Gastroesophageal sphincter (tissue), 3 donors: ENCODE data around the gene POLK.

Experiments
- POLR2A ChIP-seq, 2 donors: fragments of 450-650 bp; IDR thresholded peaks; one replicate each; pipeline ENCODE4 v1.6.1; 2017; ENCODE audit warnings: antibody characterized with exemption in 2 of 2, mild to moderate bottlenecking in 2 of 2, moderate library complexity in 1 of 2
- TF ChIP-seq, protein P1 (sequence below), 4 experiments: fragments of 200-600 bp in 2 of 4; fragments of 450-650 bp in 2 of 4; sonication (generic) in 1 of 4; IDR thresholded peaks; one replicate each; pipeline ENCODE4 v1.5.1; 2017 to 2019; ENCODE audit warnings: antibody characterized with exemption in 4 of 4, mild to moderate bottlenecking in 2 of 4, moderate library complexity in 2 of 4

DNA sequence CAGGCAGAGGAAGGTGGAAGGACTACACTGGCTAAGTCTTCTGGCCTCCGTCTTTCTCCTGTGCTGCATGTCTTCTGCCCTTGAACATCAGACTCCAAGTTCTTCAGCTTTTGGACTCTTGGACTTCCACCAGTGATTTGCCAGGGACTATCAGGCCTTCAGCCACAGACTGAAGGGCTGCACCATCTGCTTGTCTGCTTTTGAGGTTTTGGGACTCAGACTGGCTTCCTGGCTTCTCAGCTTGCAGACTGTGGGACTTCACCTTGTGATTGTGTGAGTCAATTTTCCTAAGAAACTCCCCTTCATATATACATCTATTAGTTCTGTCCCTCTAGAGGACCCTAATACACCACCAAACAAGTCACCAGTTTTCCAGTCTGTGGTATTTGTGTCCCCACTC is 89.9 kb downstream of the POLK start:
- TF ChIP-seq, protein P1, sequence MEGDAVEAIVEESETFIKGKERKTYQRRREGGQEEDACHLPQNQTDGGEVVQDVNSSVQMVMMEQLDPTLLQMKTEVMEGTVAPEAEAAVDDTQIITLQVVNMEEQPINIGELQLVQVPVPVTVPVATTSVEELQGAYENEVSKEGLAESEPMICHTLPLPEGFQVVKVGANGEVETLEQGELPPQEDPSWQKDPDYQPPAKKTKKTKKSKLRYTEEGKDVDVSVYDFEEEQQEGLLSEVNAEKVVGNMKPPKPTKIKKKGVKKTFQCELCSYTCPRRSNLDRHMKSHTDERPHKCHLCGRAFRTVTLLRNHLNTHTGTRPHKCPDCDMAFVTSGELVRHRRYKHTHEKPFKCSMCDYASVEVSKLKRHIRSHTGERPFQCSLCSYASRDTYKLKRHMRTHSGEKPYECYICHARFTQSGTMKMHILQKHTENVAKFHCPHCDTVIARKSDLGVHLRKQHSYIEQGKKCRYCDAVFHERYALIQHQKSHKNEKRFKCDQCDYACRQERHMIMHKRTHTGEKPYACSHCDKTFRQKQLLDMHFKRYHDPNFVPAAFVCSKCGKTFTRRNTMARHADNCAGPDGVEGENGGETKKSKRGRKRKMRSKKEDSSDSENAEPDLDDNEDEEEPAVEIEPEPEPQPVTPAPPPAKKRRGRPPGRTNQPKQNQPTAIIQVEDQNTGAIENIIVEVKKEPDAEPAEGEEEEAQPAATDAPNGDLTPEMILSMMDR (IDR thresholded peaks at IDR 0.05): no peak
- TF ChIP-seq POLR2A (IDR thresholded peaks at IDR 0.05): no peak
